Measurements from ENCODE around the gene SP3. TPM values are rescaled to one million over a fixed set of nuclear protein-coding genes. Genes with fewer than 3 reads are reported as not detected.

Gene SP3
- total and polyA plus RNA-seq, 2 experiments from 2014 or later: 24.1 to 110 TPM

DNA sequence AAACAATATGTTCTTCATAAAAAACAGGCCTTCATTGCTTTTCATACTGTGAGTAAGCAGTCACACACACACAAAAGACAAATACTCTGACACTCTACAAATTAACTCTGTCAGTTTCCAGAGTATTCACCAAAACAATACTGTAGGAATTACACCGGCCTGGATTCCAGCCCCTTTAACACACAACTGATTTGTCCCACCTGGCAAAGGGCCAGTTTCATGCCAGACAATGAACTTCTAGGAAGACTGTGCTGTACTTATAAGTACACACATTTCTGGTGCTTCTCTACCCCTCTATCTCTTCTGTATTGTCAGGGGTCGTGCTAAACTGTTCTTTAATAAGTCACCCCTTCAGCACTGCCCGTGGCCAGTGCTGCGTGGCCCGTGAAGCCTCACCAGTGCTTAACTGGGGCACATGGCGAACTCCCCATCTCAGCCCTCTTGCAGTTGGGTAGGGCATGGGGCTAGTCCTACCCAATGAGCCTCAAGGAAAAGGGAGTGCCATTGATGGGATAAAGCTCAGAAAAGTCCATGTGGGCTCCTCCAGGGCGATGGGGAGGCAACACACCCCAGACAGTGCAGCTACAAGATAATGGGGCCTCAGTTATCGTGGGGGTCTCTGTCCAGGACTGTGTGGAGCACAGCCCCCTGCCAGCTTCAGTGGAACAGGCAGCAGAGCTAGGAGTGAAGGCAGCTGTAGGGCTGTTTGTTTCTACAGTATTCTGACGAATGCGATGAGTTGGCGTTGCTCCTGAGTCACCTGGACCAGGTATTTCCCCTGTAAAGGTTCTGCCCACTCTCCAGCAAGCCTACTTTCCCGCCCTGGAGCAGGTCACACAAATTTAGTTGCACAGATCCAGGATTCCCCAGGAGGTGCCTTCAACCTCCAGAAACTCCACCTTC lies 99.0 kb downstream of the SP3 start:
- H3K4me2 ChIP-seq: no peak overlapping the region
- Mint-ChIP-seq H3K4me1 (peaks cover 10% of the 10 kb centered on the region), H3K27ac (no peak overlapping the region)

More for the DNA sequence above, 99.0 kb downstream of the SP3 start:
- no peaks in the 10 kb centered on the region for H4K20me1 ChIP-seq (replicated peaks; ENCODE audit: insufficient read depth)
- peaks cover 8% of the 10 kb centered on the region for H3K27me3 Mint-ChIP-seq (ENCODE audit: insufficient read depth, low read depth, poor library complexity)
- H3K9me2 ChIP-seq (ENCODE audit: insufficient read depth): peaks cover 5% of the 10 kb centered on the region; the same call in 1 of the 2 replicates
- H3K36me3 ChIP-seq (ENCODE audit: insufficient read depth): no peaks in the 10 kb centered on the region
- H3K4me3 Mint-ChIP-seq: no peak overlapping the region
- peak overlapping the region; percentile 76; the same call in 1 of the 2 replicates for H2AFZ ChIP-seq
- H3K4me1 ChIP-seq (ENCODE audit: insufficient read depth): peaks cover 5% of the 10 kb centered on the region; the same call in 1 of the 2 replicates
- no peaks in the 10 kb centered on the region for H3F3A ChIP-seq (replicated peaks; ENCODE audit: low read depth)
- H3K9me3 Mint-ChIP-seq: no peaks in the 10 kb centered on the region
- DNase-seq (ENCODE audit: low spot score): no peak
- no peak overlapping the region for H3K4me3 ChIP-seq
- ATAC-seq: no peak
- no peak overlapping the region for H3K27ac ChIP-seq (ENCODE audit: low read depth)
- TF ChIP-seq STAT1 (IDR thresholded peaks at IDR 0.05; ENCODE audit: unreplicated experiment) (no peak), NANOG (IDR thresholded peaks at IDR 0.05; ENCODE audit: borderline replicate concordance) (no peak), JUNB (IDR thresholded peaks at IDR 0.05; ENCODE audit: unreplicated experiment) (no peak), POLR2AphosphoS5 (IDR thresholded peaks at IDR 0.05; ENCODE audit: low read depth) (no peak), ZNF331 (CRISPR knock-in tag; IDR thresholded peaks at IDR 0.05; ENCODE audit: low read depth) (no peak), CREB1 (CRISPR knock-in tag; IDR thresholded peaks at IDR 0.05; ENCODE audit: low read depth) (no peak), REST (IDR thresholded peaks at IDR 0.05; ENCODE audit: unreplicated experiment) (no peak), ZNF114 (CRISPR knock-in tag; IDR thresholded peaks at IDR 0.05) (no peak), EZH2phosphoT487 (IDR thresholded peaks at IDR 0.05; ENCODE audit: unreplicated experiment) (no peak)
- TF ChIP-seq, protein P1, sequence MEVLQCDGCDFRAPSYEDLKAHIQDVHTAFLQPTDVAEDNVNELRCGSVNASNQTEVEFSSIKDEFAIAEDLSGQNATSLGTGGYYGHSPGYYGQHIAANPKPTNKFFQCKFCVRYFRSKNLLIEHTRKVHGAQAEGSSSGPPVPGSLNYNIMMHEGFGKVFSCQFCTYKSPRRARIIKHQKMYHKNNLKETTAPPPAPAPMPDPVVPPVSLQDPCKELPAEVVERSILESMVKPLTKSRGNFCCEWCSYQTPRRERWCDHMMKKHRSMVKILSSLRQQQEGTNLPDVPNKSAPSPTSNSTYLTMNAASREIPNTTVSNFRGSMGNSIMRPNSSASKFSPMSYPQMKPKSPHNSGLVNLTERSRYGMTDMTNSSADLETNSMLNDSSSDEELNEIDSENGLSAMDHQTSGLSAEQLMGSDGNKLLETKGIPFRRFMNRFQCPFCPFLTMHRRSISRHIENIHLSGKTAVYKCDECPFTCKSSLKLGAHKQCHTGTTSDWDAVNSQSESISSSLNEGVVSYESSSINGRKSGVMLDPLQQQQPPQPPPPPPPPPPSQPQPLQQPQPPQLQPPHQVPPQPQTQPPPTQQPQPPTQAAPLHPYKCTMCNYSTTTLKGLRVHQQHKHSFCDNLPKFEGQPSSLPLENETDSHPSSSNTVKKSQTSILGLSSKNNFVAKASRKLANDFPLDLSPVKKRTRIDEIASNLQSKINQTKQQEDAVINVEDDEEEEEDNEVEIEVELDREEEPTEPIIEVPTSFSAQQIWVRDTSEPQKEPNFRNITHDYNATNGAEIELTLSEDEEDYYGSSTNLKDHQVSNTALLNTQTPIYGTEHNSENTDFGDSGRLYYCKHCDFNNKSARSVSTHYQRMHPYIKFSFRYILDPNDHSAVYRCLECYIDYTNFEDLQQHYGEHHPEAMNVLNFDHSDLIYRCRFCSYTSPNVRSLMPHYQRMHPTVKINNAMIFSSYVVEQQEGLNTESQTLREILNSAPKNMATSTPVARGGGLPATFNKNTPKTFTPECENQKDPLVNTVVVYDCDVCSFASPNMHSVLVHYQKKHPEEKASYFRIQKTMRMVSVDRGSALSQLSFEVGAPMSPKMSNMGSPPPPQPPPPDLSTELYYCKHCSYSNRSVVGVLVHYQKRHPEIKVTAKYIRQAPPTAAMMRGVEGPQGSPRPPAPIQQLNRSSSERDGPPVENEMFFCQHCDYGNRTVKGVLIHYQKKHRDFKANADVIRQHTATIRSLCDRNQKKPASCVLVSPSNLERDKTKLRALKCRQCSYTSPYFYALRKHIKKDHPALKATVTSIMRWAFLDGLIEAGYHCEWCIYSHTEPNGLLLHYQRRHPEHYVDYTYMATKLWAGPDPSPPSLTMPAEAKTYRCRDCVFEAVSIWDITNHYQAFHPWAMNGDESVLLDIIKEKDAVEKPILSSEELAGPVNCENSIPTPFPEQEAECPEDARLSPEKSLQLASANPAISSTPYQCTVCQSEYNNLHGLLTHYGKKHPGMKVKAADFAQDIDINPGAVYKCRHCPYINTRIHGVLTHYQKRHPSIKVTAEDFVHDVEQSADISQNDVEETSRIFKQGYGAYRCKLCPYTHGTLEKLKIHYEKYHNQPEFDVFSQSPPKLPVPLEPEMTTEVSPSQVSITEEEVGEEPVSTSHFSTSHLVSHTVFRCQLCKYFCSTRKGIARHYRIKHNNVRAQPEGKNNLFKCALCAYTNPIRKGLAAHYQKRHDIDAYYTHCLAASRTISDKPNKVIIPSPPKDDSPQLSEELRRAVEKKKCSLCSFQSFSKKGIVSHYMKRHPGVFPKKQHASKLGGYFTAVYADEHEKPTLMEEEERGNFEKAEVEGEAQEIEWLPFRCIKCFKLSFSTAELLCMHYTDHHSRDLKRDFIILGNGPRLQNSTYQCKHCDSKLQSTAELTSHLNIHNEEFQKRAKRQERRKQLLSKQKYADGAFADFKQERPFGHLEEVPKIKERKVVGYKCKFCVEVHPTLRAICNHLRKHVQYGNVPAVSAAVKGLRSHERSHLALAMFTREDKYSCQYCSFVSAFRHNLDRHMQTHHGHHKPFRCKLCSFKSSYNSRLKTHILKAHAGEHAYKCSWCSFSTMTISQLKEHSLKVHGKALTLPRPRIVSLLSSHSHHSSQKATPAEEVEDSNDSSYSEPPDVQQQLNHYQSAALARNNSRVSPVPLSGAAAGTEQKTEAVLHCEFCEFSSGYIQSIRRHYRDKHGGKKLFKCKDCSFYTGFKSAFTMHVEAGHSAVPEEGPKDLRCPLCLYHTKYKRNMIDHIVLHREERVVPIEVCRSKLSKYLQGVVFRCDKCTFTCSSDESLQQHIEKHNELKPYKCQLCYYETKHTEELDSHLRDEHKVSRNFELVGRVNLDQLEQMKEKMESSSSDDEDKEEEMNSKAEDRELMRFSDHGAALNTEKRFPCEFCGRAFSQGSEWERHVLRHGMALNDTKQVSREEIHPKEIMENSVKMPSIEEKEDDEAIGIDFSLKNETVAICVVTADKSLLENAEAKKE (CRISPR knock-in tag; IDR thresholded peaks at IDR 0.05): no peak
- H3K36me3 Mint-ChIP-seq (ENCODE audit: low read depth): no peaks in the 10 kb centered on the region
- no peaks in the 10 kb centered on the region for H3K27me3 ChIP-seq (ENCODE audit: insufficient read depth)
- no peaks in the 10 kb centered on the region for H3K79me2 ChIP-seq (replicated peaks; ENCODE audit: insufficient read depth)

Data from GM23338 (cell line).